Fibroblast of skin of left biceps (primary cell): ENCODE data around the gene RICTOR.

Source experiments
- DNase-seq, 2 experiments: peaks; one replicate each; pipeline ENCODE4 v3.0.0-alpha.2; 2013; ENCODE audit warnings: low read depth in 2 of 2

The RICTOR gene

DNA sequence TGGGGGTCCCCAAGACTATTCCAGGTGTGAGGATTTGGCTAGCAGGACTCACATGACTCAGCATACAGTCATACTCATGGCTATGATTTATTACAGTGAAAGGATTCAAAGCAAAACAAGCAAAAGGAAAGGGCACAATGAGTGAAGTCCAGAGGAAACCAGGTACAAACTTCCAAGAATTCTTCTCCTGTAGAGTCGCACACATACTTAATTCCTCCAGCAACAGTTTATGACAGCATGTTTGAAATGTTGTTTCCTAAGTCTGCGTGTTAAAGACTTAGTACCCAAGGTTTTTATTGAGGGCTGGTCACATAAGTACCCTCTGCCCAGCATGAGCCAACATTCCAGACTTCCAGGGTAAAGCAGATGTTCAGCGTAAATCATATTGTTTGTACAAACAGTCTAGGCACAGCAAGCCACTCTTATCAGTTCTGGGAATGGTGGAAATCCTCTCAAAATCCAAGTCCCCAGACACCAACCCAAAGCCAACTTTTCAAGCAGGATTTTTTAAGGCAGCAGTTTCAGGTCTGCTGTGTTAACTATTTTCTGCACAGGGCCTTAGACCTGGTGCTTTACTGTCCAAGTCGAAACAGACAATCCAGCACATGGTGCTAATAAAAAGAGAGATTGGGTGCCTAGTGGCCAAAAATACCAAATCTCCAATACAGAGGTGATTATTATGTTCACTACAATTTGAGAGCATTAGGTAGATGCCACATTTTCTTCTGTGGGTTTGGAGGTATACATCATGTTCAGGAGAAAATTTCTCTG, 18.6 kb upstream of the RICTOR start:
- no peak for DNase-seq

- DNase-seq = no peak
Observed at GRCh38 chr5:39091940-39092580, 17.9 kb upstream of the RICTOR start.

- no peak for DNase-seq
Observed at GRCh38 chr5:39083968-39084367, 9.8 kb upstream of the RICTOR start.

GRCh38 chr5:39082995-39083394, 8.8 kb upstream of the RICTOR start:
- DNase-seq = no peak

DNA sequence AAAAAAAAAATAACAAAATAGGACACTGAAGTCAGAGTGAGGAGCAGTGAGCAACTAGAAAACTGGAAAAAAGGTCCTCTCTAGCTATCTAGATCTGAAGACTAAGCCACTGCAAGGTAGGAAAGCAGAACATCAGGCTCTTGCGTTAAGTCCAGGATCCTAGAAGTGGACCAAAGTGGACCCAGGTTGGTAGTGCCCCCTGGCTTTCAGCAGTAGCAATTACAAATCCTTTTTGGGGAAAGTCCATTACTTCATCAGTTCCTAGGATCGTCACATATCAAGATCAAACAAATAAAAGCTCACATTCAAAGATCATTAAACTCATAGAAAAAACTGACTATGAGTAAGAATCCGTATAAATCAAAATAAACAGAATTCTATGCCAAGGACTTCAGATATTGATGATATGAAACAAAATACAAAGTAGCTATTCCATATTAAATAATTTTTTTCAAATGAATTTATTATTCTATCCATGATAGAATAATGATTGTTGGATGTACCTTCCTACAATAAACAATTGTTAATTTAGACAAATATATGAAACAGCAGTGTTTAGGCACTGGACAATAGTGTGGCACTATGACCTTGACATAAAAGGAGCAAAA, 6.5 kb upstream of the RICTOR start:
- no peak for DNase-seq

DNA sequence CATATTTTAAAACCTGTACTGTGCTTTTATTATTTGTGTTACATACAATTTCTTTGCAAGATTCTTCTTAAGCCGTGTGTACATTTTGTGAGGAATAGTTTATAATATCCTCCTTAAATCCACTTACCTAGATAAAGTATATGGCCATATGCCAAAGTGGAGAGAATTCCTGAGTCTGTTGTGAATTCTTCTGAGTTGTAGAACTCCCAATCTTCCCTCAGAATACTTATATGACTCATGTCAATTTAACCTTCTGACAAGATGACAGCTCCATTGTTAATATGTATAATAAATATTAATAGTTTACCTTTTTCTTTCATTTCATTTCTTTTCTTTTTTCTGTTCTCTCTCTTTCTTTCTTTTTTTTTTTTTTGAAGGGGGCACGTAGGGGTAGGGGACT, 6.0 kb upstream of the RICTOR start:
- no peak for DNase-seq

- DNase-seq = no peak
Observed at GRCh38 chr5:39079147-39079546, 4.9 kb upstream of the RICTOR start.

- DNase-seq = no peak
Observed at GRCh38 chr5:39076757-39077728, 2.8 kb upstream of the RICTOR start.

- DNase-seq = no peak
Observed at GRCh38 chr5:39076101-39076756, 2.0 kb upstream of the RICTOR start.

DNA sequence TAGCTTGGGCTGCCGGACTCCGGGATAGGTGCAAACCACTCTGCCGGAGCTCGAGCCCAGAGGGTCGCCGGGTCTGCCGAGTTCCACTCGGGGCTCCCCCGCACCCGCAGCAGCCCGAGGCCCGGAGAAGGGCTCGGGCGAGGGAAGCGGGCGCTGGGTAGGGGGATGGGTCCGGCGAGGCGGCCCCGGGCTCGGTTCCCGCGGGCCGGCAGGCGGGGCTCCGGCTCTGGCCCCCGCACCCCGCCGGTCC, 507 bp downstream of the RICTOR start:
- no peak for DNase-seq

GRCh38 chr5:39072925-39073766, 1.1 kb downstream of the RICTOR start:
- no peak for DNase-seq

DNA sequence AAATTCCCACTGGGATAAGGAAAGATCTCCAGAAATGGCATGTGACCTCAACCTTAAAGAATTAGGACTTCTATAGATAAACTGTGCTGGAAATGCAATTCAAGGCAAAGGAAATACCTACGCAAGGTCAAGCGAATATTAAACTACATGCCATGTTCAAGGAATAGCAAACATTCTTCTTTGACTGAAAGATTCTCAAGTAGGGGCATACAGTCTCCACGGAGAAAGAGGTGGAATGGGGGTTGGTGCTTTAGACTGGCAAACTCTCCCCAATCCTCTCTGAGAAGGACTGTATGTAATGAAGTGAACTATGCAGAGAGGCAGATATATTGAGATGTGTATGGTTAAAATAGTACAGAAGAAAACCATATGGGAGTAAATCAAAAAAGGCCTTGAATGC, 6.1 kb downstream of the RICTOR start:
- DNase-seq = no peak

DNA sequence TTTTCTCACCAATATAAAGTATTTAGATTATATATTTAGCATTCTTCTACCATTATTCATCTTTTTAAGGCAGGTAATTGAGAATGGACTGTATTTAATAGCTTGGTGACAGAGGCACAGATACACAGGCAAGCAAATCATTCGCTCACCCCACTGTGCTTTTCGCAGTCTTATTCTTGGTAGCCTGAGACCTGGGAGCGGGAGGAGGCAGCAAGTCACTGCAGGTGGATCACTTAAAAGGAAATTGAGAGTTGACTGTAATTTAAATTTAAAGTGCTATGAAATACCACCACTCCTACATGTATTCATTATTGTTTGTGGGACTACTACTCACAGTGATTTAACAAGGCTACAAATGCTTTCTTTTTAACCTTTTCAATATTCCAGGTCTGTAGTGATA, 9.7 kb downstream of the RICTOR start:
- DNase-seq = no peak

DNA sequence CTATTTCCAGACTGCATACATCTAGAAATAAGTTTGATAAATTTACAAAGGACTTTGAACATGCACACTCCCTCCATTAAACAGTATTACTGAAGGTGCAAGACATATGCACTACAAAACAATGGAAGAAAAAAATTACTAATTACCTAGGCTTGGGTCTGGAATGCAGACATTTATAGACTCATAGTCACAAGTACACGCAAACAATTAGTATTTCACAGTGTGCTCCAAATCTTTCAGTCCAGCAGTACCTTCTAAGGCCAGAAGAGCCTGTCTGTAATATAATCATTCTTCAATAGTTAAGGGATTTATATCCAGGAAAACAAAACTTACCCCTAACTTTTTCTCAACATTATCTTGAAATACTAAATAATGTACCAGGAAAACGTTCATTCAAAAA, 11.2 kb downstream of the RICTOR start:
- no peak for DNase-seq

GRCh38 chr5:39062530-39062929, 11.7 kb downstream of the RICTOR start:
- DNase-seq = no peak

GRCh38 chr5:39062104-39062503, 12.1 kb downstream of the RICTOR start:
- no peak for DNase-seq

- DNase-seq = no peak
Observed at GRCh38 chr5:39059064-39059463, 15.1 kb downstream of the RICTOR start.

GRCh38 chr5:39058178-39058921, 15.8 kb downstream of the RICTOR start:
- DNase-seq = no peak

DNA sequence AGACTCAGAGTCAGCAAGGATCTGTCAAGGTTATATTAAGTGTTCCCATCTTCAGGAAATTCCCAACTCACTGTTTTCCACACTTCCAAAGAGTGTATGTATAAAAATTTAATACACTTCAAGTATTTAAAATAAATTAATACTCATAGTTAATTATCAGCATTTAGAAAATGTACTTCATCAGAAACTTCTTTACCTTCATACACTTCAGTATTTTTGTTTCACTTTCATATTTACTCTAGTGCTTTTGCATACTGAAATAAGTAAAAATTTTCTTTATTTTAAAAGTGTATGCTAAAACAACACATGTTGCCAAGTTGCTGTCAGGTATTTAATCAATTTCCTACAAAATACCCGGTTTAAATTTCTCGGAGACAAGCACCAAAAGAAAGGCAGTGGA, 16.5 kb downstream of the RICTOR start:
- DNase-seq = no peak

DNA sequence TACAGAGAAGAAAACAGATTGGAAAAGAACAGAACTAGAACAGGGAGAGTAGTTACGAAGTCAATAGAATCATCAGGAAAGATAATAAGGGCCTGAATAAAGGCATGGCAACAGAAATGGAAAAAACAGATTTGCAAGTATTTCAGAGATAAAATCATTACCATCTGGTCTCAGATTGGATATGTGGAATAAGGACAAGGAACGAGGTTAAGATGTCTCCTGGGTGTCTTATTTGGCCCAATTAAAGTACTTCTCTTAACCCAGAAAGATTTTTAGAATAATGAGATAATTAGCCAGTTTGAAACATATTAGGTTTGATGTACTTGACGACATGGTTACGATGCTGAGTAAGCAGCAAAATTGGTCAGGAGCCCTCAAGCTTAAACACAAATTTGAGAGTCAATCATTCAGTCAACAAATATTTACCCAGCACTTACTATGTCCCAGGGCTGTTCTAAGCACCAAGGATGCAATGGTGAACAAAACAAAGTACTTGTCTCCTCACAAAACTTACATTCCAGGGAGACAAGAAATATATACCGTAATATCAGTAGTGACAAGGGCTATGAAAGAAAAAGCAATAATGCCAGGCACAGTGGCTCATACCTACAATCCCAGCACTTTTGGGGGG, 18.3 kb downstream of the RICTOR start:
- no peak for DNase-seq
